ENCODE measurements around the gene CAMSAP1. TPM values are rescaled to one million over a fixed set of nuclear protein-coding genes. Genes with fewer than 3 reads are reported as not detected.

The CAMSAP1 gene
- total RNA-seq, 1 experiment from 2014 or later: 24.8 TPM

DNA sequence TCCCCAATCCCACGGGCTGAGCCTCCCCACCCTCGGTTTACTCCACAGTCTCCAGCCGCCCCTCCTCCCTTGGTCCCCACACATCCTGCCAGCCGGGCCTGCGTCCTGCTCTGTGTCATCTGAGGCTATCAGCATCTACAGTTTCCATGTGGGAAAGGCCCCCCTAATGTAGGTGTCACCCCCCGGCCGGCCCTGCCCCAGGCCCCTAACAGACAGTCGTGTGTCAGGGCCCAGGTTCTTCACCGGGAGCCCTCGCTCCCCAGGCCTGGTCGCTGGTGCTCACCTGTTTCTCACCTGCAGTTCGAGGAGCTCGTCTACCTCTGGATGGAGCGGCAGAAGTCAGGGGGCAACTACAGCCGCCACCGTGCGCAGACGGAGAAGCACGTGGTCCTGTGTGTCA lies 142.6 kb downstream of the CAMSAP1 start:
- ChIA-PET POLR2A (interaction anchor here (0.6 kb wide), 1 partner anchor 36 kb away, joined by 3 read pairs; no protein-coding TSS in a partner anchor), CTCF (no interaction called here)
- no TSS peak for BruUV-seq (replicated peaks)
- ATAC-seq: no peak
- intact Hi-C loops (cut with micrococcal nuclease; ENCODE audit: unreplicated experiment): no loop called here
- no peak for DNase-seq (ENCODE audit: low read depth, low spot score)
- no peak for TF ChIP-seq TCF7L2 (IDR thresholded peaks at IDR 0.05; ENCODE audit: low read depth, low read length)
- TF ChIP-seq, protein P1, sequence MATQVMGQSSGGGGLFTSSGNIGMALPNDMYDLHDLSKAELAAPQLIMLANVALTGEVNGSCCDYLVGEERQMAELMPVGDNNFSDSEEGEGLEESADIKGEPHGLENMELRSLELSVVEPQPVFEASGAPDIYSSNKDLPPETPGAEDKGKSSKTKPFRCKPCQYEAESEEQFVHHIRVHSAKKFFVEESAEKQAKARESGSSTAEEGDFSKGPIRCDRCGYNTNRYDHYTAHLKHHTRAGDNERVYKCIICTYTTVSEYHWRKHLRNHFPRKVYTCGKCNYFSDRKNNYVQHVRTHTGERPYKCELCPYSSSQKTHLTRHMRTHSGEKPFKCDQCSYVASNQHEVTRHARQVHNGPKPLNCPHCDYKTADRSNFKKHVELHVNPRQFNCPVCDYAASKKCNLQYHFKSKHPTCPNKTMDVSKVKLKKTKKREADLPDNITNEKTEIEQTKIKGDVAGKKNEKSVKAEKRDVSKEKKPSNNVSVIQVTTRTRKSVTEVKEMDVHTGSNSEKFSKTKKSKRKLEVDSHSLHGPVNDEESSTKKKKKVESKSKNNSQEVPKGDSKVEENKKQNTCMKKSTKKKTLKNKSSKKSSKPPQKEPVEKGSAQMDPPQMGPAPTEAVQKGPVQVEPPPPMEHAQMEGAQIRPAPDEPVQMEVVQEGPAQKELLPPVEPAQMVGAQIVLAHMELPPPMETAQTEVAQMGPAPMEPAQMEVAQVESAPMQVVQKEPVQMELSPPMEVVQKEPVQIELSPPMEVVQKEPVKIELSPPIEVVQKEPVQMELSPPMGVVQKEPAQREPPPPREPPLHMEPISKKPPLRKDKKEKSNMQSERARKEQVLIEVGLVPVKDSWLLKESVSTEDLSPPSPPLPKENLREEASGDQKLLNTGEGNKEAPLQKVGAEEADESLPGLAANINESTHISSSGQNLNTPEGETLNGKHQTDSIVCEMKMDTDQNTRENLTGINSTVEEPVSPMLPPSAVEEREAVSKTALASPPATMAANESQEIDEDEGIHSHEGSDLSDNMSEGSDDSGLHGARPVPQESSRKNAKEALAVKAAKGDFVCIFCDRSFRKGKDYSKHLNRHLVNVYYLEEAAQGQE (IDR thresholded peaks at IDR 0.05; ENCODE audit: insufficient read depth in 1 of 2, low read depth in 2 of 2, low read length in 1 of 2): no peak
- no peak for TF ChIP-seq SIN3A (IDR thresholded peaks at IDR 0.05; ENCODE audit: borderline replicate concordance, insufficient read depth, low read depth, low read length)
- TF ChIP-seq, protein P2, sequence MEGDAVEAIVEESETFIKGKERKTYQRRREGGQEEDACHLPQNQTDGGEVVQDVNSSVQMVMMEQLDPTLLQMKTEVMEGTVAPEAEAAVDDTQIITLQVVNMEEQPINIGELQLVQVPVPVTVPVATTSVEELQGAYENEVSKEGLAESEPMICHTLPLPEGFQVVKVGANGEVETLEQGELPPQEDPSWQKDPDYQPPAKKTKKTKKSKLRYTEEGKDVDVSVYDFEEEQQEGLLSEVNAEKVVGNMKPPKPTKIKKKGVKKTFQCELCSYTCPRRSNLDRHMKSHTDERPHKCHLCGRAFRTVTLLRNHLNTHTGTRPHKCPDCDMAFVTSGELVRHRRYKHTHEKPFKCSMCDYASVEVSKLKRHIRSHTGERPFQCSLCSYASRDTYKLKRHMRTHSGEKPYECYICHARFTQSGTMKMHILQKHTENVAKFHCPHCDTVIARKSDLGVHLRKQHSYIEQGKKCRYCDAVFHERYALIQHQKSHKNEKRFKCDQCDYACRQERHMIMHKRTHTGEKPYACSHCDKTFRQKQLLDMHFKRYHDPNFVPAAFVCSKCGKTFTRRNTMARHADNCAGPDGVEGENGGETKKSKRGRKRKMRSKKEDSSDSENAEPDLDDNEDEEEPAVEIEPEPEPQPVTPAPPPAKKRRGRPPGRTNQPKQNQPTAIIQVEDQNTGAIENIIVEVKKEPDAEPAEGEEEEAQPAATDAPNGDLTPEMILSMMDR (IDR thresholded peaks at IDR 0.05): no peak
- TF ChIP-seq POLR2AphosphoS5 (IDR thresholded peaks at IDR 0.05; ENCODE audit: low read depth, low read length): no peak
- no peaks in the 10 kb centered on the region for H3K36me3 ChIP-seq (ENCODE audit: control insufficient read depth, insufficient read depth, low read length)
- no peak overlapping the region for H3K4me3 ChIP-seq (ENCODE audit: low read depth in 2 of 2, low read length in 2 of 2)
- H3K27ac ChIP-seq (ENCODE audit: low read length): no peak overlapping the region
- H3K4me1 ChIP-seq (ENCODE audit: control insufficient read depth, insufficient read depth, low read length): no peaks in the 10 kb centered on the region
- in situ Hi-C loops (cut with HindIII; ENCODE audit: low pct_unique_long_range_greater_than_20kb, low sequenced_read_pairs): no loop called here
- H3K27me3 ChIP-seq (ENCODE audit: control insufficient read depth, insufficient read depth, low read length): no peaks in the 10 kb centered on the region
- H3K9me3 ChIP-seq (ENCODE audit: control insufficient read depth, insufficient read depth, low read depth, low read length): no peaks in the 10 kb centered on the region

DNA sequence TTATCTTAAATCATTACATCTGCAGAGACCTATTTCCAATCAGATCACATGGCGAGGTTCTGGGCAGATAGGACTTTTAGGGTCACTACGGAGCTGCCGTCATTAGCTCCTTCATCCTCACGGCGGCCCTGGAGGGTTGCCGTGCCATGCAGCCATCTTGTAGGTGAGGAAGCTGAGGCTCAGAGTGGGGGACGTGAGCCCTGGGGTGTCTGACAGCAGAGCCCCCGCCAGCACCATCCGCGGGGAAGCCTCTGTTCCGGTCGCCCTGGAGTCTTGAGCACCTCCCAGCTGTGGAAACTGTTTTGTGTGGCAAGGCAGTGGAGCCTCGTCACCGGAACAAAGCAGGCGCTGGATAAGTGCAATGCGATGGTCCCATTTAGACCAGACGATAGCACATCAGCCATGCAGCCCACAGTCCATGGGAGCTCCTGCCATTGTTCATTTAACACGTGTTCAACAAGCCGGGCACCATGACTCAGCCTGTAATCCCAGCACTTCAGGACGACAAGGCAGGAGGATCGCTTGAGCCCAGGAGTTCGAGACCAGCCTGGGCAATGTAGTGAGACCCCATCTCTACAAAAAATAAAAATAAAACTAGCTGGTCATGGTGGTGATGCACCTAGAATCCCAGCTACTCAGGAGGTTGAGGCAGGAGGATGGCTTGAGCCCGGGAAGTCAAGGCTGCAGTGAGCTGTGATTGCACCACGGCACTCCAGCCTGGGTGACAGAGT lies 143.5 kb downstream of the CAMSAP1 start:
- ChIA-PET CTCF (interaction anchor here (0.5 to 0.6 kb wide), 2 partner anchors 20 to 176 kb away, joined by 3 to 6 read pairs; no protein-coding TSS in a partner anchor), POLR2A (no interaction called here)
- Histone ChIP-seq H3K4me3 (ENCODE audit: low read depth in 2 of 2, low read length in 2 of 2) (no peak overlapping the region), H3K27ac (ENCODE audit: low read length) (no peak overlapping the region), H3K27me3 (ENCODE audit: control insufficient read depth, insufficient read depth, low read length) (no peaks in the 10 kb centered on the region), H3K4me1 (ENCODE audit: control insufficient read depth, insufficient read depth, low read length) (no peaks in the 10 kb centered on the region), H3K9me3 (ENCODE audit: control insufficient read depth, insufficient read depth, low read depth, low read length) (no peaks in the 10 kb centered on the region), H3K36me3 (ENCODE audit: control insufficient read depth, insufficient read depth, low read length) (no peaks in the 10 kb centered on the region)
- intact Hi-C loops (cut with micrococcal nuclease; ENCODE audit: unreplicated experiment) (no loop called here), in situ Hi-C loops (cut with HindIII; ENCODE audit: low pct_unique_long_range_greater_than_20kb, low sequenced_read_pairs) (no loop called here)
- DNase-seq (ENCODE audit: low read depth, low spot score) (no peak), ATAC-seq (no peak)
- BruUV-seq (replicated peaks): no TSS peak
- TF ChIP-seq SIN3A (IDR thresholded peaks at IDR 0.05; ENCODE audit: borderline replicate concordance, insufficient read depth, low read depth, low read length): no peak
- TF ChIP-seq, protein P1 (IDR thresholded peaks at IDR 0.05; ENCODE audit: insufficient read depth in 1 of 2, low read depth in 2 of 2, low read length in 1 of 2): no peak
- TF ChIP-seq, protein P2 (IDR thresholded peaks at IDR 0.05): no peak
- TF ChIP-seq TCF7L2 (IDR thresholded peaks at IDR 0.05; ENCODE audit: low read depth, low read length): no peak
- no peak for TF ChIP-seq POLR2AphosphoS5 (IDR thresholded peaks at IDR 0.05; ENCODE audit: low read depth, low read length)
